T-helper 22 cell (primary cell): ENCODE results near the gene IL1B.
"Not testable (repeated sequence)": the region's sequence is repeated elsewhere in the genome, so short reads cannot be mapped to it uniquely, and the experiment has no call there.

Experiments
- DNase-seq: peaks from one replicate; pipeline ENCODE4 v3.0.0-alpha.2; 2020; ENCODE audit warnings: low read depth

Gene IL1B

DNA sequence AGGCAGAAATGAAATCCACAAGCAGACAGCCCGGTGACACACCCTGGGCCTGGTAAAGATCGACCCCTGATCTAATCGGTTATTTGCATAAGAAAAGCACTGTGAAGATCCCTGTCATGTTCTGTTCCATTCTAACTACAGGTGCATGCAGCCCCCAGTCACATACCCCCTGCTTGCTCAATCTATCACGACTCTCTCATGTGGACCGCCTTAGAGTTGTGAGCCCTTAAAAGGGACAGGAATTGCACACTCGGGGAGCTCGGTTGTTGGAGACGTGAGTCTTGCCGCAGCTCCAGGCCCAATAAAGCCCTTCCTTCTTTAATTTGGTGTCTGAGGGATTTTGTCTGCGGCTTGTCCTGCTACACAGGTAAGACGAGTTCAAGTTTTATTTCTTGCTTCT, 13.4 kb upstream of the IL1B start:
- DNase-seq: no peak

DNA sequence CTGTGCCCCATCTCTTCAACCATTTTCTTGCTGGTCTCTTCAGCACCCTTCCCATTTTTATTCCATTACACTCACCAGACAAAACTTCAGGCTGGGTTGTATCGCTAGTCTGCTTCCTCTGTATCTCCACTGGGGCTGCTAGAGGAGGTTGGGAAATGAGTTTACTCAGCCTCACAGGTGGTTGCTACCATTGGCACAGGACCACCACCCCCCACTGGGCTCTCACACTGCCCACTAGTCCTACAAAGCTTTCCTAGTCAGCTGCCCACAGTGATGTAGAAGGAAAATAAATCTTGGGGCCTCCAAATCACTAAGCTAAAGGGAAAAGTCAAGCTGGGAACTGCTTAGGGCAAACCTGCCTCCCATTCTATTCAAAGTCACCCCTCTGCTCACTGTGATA, 12.3 kb upstream of the IL1B start:
- DNase-seq: no peak

DNA sequence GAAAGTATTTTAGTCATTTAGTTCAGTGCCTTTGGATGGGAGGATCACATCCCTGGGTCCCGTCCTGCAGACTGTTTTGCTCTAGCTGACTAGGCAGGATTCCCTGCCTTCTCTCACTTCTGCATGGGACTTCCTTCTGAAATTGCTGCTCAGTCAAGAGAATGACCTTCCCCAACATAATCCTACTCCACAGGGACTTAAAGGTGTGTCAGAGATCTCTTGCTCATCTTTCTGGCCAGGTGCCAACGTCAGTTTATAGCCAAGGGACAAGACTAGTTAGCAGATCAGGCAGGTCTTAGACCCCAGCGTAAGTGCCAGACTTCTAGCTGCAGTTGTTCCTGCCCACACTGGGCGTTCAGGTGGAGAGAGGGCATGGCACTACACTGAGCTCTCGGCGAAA, 9.5 kb upstream of the IL1B start:
- DNase-seq: no peak

DNA sequence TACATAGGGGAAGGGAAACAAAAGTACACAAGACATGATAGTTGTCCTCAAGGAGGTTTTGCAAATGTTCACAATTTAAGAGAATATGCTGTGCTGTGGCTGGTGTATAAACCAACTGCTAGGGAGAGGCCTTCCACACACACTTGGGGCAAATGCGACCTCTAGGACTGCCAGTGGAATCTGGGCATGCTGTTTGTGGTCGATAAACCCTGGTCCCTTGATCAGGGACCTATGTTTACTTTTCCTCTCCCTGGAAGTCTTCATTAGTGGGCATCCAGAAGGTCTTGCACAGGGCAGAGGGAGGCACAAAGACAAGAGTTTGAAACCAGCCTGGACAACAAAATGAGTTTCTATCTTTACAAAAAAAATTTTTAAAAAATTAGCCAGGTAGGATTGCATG, 7.3 kb upstream of the IL1B start:
- DNase-seq: no peak

DNA sequence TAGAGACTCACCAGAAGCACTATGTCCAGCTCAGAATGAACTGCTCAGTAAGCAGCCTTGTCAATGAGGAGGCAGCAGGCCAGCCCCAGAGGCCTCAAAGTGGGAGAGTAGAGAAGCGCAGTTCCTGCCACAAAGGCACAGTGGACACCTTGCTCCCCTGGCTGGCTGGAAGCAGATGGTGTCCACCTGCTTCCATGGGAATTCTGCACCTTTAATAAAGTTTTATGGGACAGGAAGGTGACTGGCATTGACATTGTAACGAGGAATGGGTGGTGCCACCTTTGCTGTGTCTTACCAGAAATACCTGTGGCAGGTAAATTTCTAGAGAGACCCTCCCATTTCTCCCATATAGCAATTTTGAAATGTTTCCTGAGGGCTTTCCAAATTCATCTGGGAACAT, 6.7 kb upstream of the IL1B start:
- no peak for DNase-seq

DNA sequence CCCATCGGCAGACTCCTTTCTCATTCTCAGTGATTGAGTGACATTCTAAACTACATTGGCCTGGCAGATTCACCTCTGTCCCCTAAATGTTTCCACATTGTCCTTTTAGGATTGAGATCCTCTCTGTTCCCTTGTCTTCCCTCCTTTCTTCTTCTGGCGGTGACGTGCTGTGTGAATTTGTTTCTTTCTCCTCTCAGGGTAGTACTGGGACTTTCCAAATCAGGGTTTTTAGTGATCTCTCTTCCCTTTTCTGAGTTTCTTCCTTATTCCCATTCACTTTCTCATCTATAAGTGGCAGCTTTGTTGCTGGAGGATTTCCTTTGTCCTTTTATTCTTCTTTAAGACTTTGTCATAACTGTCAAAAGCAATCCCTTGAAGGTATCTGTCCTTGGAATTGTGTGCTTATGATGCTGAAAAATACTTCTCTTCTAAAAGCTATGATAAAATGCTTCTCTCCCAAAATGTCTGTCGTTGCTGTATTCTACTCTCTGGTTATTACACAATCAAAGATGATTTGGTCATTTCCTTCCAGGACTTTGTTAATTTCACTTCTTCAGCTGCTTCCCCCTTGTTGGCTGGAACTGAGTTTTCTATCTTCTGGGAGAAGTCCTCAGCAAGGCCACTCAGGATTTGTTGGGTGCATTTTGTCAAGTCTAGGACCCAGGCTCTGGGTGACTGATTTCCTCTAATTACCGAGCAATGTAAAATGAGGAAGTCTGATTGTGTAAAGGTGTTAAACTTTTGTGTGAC, 4.9 kb upstream of the IL1B start:
- no peak for DNase-seq

DNA sequence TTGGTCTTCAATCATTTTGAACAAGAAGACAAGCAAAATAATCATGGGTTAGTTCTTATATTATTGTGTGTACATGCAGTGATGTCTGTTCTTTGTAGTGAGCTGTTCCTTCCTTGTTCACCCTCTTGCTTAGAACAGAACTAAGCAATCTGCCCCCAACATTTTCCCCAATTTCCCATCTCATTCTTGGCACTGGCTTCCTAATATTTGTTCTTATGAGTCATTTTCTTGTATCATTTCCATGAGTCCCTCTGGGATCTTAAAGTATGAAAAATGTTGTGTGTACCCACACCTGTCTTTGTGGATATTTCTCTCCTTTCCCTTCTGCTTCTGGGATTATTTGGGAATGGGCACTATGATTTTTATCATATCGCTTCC, 3.5 kb upstream of the IL1B start:
- DNase-seq: no peak

DNA sequence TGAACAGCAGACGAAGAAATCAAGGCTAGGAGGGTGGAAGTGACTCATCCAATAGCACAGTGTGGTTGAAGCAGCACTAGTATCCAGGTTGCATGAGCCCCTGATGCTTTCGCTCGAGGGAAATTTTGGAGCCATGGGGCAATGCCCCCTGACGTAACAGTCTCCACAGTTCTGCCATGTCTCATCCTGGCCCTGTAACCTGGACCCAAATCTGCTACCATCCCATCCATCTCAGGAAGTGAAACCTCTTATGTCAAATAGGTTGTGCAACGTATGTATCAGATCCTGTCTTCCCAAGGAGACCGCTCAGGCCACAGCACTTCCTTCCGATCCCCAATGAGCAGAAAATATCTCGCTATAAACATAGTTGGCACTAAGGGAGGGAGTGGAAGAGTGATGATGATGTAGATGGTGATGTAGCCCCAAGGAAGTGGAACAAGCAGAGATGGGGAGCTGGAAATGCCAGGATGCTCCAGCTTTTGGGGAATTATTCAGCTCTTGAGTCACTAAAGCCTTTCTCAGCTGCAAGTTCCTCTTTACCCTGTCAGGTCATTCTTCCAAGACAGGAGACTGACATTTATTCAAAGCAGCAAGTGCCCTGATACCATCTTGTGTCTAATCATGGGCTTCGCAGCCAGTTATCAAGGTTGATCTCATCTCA, 3.0 kb upstream of the IL1B start:
- no peak for DNase-seq

DNA sequence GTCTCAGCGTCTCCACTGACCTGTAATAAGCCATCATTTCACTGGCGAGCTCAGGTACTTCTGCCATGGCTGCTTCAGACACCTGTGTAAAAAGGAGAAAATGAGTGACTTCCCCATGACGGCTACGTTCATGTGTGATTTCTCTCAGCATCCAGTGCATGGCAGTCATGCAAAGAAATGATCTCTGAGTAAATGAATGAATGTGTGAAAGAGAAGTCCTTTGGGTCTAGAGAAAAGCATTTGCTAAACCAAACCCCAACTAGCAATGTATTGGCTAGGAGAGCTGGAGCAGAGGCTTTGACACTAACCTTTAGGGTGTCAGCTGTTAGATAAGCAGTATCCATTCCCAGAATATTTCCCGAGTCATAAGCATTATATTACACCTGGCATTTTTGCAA, 417 bp downstream of the IL1B start:
- DNase-seq: no peak

DNA sequence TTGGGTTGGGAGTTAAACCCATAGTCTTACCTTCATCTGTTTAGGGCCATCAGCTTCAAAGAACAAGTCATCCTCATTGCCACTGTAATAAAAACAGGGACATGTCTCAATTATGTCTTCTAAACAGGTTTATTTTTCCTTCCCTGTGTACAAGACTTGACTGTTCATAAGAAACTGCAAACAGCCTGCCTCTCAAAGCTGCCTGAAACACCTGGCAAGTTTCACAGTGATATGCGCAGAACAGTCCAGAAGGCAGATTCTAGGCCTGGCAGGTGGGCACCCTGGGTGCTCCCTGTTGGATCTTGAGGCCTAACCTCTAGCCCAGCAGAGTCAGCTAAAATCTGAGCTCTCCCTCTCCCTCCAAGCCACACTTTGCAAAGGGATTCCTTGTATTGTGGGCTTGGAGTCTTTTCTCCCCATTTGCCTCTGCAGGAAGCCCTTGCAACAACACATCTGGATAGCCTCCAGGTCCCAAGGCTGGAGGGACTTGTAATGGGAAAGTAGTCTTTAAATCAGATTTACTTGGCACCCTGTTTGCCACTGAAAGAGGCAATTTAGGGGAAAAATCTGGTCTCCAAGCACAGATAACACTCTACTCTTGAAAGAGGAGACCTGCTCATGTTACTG, 930 bp downstream of the IL1B start:
- no peak for DNase-seq

DNA sequence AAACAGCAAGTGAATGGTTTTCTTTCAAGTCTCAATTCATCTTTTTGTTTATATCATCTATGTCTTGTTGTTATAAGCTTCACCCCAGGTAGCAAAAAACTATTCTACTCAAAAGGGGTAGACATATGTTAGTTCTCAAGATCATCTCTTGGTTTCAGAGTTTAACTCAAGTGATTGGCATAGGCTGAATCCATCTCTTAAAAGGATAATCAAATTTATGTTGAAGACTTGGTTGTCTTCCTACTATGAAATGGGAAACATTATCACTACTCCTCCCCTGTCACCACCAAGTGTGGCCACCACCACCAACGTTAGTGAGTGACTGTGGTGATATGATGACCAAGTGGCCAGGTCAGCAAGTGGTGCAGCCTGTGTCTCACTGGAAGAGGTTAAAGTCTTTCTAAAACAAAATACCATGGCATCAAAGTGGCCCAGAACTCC, 1.5 kb downstream of the IL1B start:
- no peak for DNase-seq

DNA sequence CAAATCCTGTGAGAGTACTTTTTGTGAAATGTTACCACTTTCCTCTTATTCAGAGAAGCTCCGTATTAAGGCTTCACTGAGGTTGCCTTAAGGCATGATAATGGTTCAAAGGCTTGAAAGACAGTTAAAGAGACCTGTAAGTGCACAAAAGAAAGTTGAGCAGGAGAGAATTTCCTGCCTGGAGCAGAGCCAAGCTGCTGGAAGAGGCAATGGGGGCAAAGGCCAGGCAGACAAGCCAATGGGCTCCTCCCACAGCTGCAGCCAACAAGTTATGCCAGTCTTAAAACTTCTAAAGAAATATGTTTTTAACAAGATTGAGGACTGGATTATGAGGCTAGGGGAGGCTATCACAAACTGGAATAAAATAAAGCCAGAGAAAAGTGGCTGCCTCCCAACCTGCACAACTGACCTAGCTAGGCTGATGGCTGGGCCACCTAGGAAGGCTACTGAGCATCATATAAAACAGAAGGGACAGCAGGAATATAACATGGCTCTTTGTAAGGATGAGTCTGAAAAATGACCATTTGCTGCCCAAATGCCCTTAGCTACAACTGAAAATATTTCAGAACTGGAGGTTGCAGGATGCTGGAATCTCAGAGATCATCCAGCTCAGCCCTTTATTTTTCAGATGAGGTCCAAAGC, 2.1 kb downstream of the IL1B start:
- no peak for DNase-seq

DNA sequence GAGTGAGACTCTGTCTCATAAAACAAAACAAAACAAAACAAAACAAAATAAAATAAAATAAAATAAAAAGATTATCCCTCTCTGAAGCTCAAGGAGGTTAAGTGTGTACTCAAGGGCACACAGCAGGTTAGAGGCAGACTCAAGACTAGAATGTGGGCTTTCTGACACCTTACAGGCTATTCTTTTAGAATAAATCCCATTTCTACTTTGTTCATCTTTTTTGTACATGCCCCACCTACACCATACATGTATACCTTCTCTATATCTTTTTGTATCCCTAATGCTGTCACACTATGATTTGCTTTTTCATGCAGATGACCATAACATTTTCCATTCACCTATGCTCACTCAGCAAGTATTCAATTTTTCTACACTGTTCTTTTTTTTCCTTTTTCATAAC, 2.6 kb downstream of the IL1B start:
- DNase-seq: no peak

DNA sequence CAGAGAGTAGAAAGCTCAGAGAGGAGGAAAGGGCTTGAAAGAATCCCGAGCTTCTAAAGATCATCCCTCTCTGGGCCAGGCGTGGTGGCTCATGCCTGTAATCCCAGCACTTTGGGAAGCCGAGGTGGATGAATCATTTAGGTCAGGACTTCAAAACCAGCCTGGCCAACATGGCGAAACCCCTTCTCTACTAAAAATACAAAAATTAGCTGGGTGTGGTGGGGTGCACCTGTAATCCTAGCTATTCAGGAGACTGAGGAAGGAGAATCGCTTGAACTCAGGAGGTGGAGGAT, 3.0 kb downstream of the IL1B start:
- DNase-seq: not testable (repeated sequence)

DNA sequence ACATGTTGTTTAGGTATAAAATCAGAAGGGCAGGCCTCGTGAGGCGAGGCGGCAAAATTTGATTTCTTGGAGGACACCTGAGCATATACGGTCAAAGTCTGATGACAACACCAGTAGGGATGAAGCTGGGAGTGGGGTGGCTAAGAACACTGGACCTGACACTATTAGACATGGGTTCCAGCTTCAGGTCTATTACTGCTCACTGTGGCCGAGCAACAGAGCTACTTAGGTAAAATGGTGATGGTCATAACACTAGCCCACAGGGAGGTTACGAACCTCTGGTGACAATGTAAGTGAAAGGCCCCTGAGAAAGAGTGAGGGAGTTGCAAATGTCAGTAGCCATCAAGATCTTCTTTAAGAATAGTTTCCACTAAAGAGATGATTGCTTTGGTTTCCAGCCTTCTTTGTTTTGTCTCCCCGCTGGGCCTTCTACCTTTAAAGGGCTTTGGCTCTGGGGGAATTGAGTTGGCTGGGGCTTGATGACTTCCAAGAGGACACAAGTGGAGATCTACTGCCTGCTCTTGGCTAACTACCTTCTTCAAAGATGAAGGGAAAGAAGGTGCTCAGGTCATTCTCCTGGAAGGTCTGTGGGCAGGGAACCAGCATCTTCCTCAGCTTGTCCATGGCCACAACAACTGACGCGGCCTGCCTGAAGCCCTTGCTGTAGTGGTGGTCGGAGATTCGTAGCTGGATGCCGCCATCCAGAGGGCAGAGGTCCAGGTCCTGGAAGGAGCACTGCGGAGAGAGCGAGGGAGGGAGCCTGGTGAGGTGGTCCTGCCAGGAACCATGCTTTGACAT, 3.5 kb downstream of the IL1B start:
- no peak for DNase-seq

DNA sequence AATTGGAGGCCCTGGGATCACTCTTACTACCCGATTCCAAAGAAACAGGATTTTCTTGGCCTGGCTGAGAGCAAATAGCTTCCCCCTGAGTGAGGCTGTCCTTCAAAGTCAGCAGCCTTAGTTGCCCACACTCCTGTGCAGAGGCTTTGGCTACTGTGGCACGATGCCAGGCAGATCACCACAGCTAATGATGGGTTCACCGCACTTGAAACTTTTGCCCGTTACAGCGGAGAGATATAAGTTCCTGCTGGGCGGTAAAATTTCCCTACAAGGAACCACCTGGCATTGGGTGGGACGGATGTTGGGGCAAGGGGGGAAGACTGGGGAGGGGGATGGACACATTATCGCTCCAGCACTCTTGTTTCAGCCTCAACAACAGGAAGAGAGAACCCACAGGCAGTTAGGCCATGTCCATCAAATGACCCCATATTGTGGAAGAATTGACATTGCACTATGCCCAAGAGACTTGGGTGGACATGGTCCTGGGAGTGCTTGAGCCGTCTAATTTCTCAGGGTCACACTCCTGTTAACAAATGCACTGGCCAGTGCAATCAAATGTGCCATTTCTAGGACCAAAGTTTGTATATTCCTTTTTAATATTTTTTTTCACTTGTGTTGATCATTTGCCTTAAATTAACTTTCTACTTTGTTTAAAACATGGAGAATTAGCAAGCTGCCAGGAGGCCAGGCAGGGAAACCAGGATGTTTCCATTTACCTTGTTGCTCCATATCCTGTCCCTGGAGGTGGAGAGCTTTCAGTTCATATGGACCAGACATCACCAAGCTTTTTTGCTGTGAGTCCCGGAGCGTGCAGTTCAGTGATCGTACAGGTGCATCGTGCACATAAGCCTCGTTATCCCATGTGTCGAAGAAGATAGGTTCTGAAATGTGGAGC, 4.4 kb downstream of the IL1B start:
- no peak for DNase-seq

DNA sequence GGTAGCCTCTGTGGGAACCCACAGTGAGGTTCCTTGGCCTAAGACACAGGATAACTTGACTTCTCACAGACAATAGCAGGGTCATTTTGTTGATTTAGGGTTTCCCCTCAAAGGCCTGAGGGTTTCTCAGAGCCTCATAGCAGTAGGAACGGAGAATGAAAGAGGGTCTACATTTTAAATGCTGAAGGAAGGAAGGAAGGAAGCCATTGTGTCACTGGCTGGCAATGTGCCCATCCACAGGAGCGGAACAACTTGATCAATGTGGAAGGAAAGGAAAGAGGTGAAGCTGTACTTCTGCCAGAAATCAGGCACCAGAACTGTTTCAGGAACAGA, 5.1 kb downstream of the IL1B start:
- no peak for DNase-seq

DNA sequence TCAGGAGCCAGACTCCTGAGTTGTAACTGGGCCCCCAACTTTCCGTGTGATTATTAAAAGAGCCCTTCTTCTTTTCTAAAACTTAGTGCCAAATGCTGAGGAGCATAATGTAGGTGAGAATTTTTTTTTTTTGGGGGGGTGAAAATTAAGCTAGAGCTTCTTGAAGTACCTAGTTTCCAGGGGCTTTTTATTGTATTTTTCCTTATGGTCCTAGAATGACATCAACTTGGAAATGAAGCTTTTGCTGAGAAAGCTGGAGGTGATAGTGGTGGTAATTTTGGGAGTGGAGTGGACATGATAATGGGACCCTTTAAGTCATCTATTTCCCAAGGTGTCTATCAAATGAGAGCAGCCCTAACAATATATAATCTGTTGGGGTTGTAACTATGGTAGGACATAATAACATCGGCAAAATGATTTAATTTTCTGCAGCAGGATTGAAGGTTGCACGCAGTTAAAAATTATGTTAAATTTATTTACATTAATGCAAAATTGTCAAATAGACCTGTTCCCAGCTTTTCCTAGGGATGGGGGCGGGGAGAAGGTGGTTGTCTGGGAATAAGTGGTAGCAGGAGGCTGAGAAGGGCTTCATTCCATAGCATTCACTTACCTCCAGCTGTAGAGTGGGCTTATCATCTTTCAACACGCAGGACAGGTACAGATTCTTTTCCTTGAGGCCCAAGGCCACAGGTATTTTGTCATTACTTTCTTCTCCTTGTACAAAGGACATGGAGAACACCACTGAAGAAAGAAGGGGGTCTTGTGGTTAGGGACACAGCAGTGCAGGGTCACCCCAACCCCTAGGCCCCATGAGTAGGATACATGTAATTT, 5.7 kb downstream of the IL1B start:
- no peak for DNase-seq

DNA sequence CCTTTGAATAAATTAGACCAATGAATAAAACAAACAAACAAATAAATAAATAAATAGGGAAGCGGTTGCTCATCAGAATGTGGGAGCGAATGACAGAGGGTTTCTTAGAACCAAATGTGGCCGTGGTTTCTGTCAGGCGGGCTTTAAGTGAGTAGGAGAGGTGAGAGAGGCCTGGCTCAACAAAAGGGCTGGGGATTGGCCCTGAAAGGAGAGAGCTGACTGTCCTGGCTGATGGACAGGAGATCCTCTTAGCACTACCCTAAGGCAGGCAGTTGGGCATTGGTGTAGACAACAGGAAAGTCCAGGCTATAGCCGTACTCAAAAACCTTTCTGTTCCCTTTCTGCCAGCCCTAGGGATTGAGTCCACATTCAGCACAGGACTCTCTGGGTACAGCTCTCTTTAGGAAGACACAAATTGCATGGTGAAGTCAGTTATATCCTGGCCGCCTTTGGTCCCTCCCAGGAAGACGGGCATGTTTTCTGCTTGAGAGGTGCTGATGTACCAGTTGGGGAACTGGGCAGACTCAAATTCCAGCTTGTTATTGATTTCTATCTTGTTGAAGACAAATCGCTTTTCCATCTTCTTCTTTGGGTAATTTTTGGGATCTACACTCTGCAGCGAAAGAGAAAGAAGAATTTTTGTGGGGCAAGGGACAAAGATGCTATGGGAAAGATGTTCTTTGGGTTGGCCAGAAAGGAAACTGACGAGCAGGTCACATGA, 6.5 kb downstream of the IL1B start:
- DNase-seq: no peak
